Spleen (tissue), 7 donors: Measurements from ENCODE around the gene SHE.

Experiments
- CTCF ChIP-seq, 11 experiments: fragments of 200-600 bp in 7 of 11; fragments of 450-650 bp in 4 of 11; sonication (generic) in 4 of 11; IDR thresholded peaks in 8 of 11; conservative IDR thresholded peaks in 3 of 11; 1 replicate in 7 of 11; 2 replicates in 4 of 11; pipeline versions ENCODE4 v1.4.0 to v1.8.0; 2016 to 2021; ENCODE audit warnings: antibody characterized with exemption in 11 of 11, inconsistent platforms in 4 of 11, mild to moderate bottlenecking in 1 of 11
- POLR2A ChIP-seq, 3 donors: fragments of 450-650 bp; IDR thresholded peaks; one replicate each; pipeline ENCODE4 v1.5.1; 2017; ENCODE audit warnings: antibody characterized with exemption in 3 of 3, mild to moderate bottlenecking in 1 of 3
- POLR2AphosphoS5 ChIP-seq, 3 donors: sonication (generic); formaldehyde crosslinking; IDR thresholded peaks; one replicate each; pipeline ENCODE4 v1.5.1; 2017; ENCODE audit warnings: antibody characterized with exemption in 3 of 3
- donor health status: DM: no; HTN: no; CAD: no; lungs with moderate emphysema.
- donor health status: DM: no; HTN: no; CAD: no.
- donor health status: DM: no; HTN: no; CAD: no.

- no peak for TF ChIP-seq CTCF (IDR thresholded peaks at IDR 0.05 in 8 of 11, conservative IDR thresholded peaks at IDR 0.05 in 3 of 11)
- TF ChIP-seq POLR2A (IDR thresholded peaks at IDR 0.05), result no peak
- no peak for TF ChIP-seq POLR2AphosphoS5 (IDR thresholded peaks at IDR 0.05)
These were observed 65.8 kb downstream of the SHE start for GRCh38 chr1:154436433-154436832.
